Measurements from ENCODE around the gene FGD5.

DNA sequence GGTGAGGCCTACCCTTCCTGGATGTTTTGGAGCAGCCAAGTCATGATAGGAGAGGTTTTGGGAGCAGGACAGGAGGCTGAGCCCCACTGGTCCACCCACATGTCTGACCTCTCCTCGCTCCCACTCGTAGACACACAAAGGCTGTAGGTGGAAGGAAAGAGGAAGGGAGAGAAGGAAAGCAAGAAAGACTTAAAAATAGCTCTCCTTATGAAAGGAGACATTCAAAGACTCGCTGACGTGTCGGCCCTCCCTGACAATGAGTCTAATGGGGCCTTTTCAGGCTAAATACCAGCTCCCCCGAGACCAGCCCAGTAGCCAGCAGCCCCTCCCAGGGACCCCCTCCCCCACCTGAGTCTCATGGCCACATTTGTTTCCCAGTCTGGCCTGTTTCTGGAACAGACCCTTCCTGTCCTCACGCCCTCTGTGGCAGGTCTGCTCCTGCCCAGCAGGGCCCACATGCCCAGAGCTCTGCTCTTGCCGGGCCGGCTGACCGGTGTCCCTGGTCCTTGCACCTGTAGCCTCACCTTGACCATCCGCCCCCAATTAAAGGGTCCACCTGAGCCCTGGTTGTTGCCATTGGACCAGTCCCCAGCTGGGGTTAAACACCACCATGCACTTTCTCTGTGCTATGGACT is 49.3 kb downstream of the FGD5 start:
- TF ChIP-seq, protein P1, sequence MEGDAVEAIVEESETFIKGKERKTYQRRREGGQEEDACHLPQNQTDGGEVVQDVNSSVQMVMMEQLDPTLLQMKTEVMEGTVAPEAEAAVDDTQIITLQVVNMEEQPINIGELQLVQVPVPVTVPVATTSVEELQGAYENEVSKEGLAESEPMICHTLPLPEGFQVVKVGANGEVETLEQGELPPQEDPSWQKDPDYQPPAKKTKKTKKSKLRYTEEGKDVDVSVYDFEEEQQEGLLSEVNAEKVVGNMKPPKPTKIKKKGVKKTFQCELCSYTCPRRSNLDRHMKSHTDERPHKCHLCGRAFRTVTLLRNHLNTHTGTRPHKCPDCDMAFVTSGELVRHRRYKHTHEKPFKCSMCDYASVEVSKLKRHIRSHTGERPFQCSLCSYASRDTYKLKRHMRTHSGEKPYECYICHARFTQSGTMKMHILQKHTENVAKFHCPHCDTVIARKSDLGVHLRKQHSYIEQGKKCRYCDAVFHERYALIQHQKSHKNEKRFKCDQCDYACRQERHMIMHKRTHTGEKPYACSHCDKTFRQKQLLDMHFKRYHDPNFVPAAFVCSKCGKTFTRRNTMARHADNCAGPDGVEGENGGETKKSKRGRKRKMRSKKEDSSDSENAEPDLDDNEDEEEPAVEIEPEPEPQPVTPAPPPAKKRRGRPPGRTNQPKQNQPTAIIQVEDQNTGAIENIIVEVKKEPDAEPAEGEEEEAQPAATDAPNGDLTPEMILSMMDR (IDR thresholded peaks at IDR 0.05) = no peak
- TF ChIP-seq POLR2AphosphoS5 (IDR thresholded peaks at IDR 0.05) = no peak
- no peak for TF ChIP-seq POLR2A (IDR thresholded peaks at IDR 0.05)
- no peak for TF ChIP-seq EP300 (IDR thresholded peaks at IDR 0.05)

Measured in upper lobe of left lung (tissue), 4 donors.